GM18499 (cell line): ENCODE measurements around the gene BLTP3A.
"Not testable (repeated sequence)": the region's sequence is repeated elsewhere in the genome, so short reads cannot be mapped to it uniquely, and the experiment has no call there.

Experiments
- ATAC-seq: cut with Tn5 transposase; IDR thresholded peaks from one replicate; pipeline ENCODE4 v1.9.1; 2021; ENCODE audit warnings: moderate number of reproducible peaks; ENCODE audit not compliant: insufficient read depth, unreplicated experiment

The BLTP3A gene, protein sequence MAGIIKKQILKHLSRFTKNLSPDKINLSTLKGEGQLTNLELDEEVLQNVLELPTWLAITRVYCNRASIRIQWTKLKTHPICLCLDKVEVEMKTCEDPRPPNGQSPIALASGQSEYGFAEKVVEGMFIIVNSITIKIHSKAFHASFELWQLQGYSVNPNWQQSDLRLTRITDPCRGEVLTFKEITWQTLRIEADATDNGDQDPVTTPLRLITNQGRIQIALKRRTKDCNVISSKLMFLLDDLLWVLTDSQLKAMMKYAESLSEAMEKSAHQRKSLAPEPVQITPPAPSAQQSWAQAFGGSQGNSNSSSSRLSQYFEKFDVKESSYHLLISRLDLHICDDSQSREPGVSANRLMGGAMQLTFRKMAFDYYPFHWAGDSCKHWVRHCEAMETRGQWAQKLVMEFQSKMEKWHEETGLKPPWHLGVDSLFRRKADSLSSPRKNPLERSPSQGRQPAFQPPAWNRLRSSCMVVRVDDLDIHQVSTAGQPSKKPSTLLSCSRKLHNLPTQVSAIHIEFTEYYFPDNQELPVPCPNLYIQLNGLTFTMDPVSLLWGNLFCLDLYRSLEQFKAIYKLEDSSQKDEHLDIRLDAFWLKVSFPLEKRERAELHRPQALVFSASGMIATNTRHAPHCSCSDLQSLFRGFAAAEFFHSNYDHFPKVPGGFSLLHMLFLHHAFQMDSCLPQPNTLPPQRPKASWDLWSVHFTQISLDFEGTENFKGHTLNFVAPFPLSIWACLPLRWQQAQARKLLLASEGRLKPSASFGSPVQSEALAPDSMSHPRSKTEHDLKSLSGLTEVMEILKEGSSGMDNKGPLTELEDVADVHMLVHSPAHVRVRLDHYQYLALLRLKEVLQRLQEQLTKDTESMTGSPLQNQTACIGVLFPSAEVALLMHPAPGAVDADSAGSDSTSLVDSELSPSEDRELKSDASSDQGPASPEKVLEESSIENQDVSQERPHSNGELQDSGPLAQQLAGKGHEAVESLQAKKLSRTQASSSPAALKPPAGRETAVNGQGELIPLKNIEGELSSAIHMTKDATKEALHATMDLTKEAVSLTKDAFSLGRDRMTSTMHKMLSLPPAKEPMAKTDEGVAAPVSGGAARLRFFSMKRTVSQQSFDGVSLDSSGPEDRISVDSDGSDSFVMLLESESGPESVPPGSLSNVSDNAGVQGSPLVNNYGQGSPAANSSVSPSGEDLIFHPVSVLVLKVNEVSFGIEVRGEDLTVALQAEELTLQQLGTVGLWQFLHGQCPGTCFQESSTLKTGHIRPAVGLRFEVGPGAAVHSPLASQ (N-terminal part only)

DNA sequence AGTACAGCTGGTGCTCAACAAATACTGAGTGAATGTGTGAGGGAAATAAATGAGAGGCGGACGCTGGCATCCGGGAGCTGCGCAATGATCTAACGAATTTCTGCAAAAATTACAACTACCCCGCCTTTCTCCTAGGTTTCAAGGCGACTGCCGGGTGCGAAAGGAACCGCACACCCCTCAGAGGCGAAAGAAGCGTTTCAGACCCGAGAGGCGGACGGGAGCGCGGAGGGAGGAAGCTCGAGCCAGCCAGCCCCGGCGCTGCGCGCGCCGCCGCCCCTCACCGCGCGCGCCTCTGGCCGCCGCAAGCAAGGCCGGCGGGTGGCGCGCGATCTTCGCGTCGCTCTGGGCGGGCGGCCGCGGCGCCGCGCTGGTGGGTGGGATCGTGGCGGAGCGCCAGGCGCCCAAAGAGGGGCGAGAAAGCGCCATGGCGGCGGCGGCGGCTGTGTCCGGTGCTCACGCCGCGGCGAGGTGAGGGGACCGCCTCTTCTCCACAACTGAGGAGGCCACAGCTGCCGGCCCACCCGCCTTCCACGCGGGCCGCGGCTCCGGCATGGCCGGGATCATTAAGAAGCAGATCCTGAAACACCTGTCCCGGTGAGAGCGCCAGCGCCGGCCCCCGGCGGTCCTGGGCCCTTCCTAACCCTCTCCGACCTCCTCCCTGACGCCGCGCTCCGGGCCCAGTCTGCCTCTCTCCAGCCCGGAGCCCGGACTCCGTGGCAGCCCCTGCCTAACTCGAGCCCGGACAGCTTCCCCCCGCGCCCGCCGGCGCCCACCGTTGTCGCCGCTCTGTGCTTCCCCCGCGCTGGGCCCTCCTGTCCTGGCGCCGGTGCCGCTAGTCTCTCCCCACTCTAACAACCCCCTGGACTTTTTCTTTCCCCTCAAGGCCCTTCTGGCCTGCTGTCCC, at the start of gene BLTP3A:
BLTP3A (plus strand) TSS at position 383 of the 904 bp plus-strand sequence; CDS start at position 551, 168 bp downstream.
- ATAC-seq, result no peak

DNA sequence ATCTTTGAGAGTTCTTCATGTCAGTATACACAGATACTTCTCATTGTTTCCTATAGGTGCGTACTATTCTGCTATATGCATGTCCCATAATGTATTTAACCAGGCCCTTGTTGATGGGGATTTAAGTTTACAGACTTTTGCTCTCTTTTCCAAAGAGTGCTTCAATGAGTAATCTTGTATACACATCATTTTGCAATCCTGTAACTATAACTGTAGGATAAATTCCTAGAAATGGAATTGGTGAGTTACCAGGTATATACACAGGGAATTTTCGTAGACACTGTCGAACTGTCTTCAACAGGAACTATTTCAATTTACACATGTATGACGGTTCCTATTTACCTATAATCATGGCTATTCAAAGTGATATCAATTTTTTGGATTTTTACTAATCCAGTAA, 49.8 kb upstream of the BLTP3A start:
- no peak for ATAC-seq

DNA sequence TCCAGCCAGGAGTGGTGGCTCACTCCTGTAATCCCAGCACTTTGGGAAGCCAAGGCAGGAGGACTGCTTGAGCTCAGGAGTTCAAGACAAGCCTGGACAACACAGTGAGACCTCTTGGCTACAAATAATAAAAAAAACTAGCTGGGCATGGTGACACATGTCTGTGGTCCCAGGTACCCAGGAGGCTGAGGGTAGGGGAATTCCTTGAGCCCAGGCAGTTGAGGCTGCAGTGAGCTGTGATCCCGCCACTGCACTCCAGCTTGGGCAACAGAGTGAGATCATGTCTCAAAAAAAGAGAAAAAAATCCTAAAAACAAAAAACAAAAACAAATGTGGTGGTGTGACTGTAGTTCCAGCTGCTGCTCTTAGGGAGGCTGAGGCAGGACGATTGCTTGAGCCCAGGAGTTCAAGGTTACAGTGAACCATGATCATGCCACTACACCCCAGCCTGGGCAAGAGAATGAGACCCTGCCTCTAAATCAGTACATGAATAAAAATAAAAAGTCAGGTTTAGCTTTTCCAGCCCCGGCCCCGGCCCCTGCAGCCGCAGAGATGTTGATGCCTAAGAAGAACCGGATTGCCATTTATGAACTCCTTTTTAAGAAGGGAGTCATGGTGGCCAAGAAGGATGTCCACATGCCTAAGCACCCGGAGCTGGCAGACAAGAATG, 48.1 kb upstream of the BLTP3A start:
- no peak for ATAC-seq

DNA sequence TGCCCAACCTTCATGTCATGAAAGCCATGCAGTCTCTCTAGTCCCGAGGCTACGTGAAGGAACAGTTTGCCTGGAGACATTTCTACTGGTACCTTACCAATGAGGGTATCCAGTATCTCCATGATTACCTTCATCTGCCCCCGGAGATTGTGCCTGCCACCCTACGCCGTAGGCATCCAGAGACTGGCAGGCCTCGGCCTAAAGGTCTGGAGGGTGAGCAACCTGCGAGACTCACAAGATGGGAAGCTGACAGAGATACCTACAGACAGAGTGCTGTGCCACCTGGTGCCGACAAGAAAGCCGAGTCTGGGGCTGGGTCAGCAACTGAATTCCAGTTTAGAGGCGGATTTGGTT, 47.6 kb upstream of the BLTP3A start:
- ATAC-seq, result not testable (repeated sequence)

DNA sequence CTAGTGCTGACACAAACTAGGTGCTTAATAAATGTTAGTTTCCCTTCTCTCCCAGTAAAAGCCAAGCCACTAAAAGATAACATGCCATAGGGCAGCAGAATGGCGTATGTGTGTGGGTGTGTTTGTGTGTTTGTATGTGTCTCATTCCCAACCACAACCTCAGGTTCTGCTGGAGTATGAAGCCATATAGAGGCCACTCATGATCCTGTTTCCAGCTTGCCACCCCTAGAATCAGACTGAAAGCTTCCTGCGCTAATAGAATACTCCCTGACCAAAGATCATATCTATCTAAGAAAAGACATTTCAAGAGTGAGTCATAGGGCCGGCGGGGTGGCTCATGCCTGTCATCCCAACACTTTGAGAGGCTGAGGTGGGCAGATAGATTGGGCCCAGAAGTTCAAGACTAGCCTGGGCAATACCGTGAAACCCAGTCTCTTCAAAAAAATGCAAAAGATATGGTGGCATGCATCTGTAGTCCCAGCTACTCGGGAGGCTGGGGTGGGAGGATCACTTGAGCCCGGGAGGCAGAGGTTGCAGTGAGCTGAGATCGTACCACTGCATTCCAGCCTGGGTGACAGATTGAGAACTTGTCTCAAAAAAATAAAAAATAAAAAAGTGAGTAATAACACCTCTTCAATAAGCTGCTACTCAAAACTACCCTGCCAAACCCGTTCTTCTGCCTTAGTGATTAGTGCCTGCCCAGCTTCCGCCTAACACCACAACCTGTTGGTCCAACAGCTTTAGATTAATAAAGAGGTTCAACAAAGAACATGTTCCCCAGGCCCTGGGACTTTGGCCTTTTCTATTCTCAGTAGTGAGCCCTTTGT, 46.4 kb upstream of the BLTP3A start:
- no peak for ATAC-seq

DNA sequence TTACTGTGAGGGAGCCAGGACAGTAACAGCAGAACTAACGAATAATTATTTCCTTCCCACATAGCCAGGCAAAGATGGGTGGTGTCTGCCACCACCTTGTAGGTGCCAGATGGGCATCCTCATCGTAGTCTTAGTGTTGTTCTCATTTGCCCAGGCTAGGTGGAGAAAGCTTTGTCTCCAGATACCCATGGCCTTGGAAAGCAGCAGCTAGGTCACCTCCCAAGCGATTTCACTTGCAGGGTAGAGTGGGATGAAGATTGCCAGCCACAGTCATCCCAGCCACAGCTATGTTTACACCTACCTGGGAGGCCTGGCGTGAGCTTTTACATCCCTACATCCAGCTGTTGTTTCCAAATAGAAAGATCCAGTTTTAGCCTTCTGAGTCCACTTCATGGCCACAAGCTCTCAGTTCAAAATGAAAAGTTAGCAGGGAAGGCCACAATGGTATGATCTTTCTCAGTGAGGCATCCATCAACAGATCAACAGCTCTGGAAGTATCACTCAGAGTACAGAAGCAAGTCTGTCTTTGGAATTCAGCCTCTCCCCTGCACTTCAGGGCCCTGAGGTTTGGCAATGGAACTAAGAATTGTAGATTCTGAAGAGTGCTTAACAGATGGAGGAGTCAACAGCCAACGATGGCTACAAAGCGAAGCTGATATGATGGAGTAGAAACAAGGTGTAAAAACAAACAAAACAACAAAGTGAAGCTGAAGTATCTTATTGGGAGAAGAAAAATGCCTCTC, 45.6 kb upstream of the BLTP3A start:
- no peak for ATAC-seq

DNA sequence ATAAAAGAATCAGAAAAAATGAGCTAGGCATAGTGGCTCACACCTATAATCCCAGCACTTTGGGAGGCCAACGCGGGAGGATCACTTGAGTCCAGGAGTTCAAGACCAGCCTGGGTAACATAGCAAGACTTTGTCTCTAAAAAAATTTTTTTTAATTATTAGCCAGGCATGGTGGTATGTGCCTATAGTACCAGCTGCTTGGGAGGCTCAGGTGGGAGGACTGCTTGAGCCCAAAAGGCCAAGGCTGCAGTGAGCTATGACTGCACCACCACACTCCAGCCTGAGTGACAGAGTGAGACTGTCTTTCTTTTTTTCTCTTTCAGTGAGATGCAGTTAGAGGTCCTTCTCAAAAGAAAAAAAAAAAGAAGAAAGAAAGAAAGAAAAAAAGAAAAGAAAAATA, 43.1 kb upstream of the BLTP3A start:
- no peak for ATAC-seq

DNA sequence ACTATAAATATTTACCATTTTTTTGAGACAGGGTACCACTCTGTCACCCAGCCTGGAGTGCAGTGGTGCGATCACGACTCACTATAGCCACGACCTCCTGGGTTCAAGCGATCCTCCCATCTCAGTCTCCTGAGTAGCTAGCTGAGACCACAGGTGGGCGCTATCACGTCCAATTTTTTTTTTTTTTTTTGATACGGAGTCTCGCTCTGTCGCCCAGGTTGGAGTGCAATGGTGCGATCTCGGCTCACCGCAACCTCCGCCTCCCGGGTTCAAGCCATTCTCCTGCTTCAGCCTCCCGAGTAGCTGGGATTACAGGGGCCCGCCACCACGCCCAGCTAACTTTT, 35.4 kb upstream of the BLTP3A start:
- ATAC-seq, result not testable (repeated sequence)

DNA sequence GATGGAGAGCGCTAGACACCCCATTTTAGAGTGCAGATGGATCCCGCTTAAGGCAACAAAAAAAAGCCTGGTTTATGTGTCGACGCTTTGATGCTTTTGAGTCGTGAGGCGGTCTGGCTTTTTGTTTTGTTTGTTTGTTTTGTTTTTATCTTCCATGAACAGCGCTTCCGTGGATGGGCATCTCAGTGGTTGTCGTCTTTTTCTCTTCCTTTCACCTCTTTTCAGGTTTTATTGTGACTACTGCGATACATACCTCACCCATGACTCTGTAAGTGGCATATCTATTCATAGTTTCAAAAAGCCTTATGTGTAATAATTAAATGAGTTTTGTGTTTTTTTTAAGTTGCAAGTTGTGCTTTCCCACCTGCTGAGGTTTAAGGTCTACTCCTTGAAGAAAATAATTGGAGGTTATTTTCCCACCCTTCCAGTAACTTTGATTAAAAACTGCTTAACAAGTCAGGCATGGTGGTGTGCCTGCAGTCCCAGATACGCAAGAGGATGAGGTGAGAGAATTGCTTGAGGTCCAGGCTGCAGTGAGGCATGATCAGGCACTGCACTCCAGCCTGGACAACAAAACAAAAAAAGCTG, 34.1 kb upstream of the BLTP3A start:
- no peak for ATAC-seq

DNA sequence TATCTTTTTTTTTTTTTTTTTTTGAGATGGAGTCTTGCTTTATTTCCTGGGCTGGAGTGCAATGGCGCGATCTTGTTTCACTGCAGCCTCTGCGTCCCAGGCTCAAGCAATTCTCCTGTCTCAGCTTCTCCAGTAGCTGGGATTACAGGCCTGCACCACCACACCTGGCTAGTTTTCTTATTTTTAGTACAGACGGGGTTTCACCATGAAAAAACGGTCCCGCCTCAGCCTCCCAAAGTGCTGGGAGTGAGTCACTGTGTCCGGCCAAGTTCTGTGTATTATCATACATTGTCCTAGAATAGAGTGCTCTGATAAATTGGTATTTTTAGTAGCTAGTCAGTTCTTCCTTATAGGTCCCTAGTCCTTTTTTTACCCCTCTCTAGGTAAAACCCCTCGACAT, 31.8 kb upstream of the BLTP3A start:
- ATAC-seq, result no peak

DNA sequence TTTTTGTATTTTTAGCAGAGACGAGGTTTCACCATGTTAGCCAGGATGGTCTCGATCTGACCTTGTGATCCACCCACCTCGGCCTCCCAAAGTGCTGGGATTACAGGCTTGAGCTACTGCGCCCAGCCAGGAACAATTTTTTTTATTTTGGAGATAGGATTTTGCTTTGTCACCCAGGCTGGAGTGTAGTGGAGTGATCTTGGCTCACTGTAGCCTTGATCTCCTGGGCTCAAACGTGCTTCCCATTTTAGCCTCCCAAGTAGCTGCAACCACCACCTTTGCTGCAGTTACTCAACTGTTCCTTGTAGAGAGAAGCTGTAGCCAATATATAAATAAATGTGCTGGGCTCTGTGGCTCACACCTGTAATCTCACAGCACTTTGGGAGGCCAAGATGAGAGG, 30.2 kb upstream of the BLTP3A start:
- not testable (repeated sequence) for ATAC-seq

DNA sequence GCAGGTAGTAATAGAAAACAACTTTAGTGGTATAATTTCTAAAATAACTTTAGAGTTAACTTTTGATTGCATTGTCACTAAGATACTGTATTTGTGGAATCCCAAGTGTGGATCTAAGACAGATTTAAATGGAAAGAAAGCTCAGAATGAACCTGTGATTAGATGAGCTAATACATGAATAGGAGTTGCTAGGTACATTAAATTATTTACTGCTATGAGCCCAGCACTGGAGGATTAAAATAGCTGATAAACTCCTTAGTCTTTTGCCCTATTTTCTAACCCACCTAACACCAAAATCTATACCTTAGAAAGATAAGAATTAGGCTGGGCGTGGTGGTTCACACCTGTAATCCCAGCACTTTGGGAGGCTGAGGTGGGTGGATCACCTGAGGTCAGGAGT, 23.7 kb upstream of the BLTP3A start:
- no peak for ATAC-seq

DNA sequence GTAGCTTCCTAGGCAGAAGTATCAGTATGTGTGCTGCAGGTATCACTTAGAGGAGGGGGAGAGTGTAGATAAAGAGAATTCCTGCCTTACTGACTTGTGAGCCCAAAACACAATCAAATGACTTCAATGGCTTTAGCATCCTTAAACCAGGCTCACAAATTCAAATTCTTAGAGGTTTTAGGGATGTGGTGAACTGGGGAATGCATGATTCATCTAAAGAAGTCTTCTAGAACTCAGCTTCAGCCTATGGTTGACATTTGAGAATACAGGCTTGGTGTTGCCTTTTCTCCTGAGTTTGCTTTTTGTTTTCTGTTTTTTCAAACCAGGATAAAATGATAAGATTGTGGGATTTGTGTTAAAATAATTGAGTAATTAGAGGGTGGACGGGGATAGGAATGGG, 20.2 kb upstream of the BLTP3A start:
- no peak for ATAC-seq

DNA sequence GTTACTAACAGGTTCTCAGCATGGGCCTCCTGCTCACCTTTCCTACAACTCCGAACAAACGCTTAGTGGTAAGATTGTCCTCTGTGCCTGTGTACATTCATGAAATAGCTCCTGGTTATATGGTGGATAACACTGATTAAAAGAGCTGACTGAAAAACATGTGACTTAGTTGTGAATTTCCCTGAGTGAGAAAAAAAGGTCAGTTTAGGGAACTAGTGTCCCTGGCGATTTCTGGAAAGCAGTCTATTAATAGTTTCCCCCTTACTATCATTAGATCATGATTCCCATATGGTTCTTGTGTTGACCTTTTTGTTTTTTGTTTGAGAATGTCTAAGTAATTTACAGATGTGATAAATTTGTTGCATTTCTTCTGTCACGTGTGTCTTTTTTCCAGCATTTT, 18.9 kb upstream of the BLTP3A start:
- no peak for ATAC-seq

DNA sequence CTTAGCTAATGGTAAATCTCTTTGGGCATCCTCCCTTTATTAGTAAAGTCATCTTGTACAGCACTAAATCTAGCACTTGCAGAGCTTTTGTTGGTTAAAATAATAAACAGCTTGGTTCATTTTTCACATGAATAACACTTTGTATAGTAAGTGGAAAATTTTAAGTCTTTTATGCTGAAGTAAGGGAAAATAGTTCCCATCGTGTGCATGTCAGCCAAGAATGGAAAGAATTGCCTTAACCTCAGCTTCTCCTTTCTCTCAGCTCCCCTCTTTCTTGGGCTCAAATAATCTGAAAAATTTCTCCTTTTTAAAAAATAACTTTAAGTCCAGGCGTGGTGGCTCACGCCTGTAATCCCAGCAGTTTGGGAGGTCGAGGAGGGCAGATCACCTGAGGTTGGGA, 18.0 kb upstream of the BLTP3A start:
- ATAC-seq, result no peak

DNA sequence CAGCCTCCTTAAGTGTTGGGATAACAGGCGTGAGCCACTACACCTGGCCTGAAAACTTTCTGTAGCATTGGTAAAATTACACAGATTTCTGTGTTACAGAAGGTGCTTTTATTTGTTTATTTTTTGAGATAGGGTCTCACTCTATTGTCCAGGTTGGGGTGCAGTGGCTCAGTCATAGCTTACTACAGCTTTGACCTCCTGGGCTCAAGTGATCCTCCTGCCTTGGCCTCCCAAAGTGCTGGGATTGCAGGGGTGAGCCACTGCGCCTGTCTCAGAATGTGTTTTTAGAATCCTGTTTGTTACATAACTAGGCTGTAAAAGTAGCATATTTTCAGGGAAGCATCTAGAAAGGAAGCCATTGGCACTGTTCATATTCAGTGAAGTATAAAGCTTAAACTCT, 16.9 kb upstream of the BLTP3A start:
- ATAC-seq, result no peak

DNA sequence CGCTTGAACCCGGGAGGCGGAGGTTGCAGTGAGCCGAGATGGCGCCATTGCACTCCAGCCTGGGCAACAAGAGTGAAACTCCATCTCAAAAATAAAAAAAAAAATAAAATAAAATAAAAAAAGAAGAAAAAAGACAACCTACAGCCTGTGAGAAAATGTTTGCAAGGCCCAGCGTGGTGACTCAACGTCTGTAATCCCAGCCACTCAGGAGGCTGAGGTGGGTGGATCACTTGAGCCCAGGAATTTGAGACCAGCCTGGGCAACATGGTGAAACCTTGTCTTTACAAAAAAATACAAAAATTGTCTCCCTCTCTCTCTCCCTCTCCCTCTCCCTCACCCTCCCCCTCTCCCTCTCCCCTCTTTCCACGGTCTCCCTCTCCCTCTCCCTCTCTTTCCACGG, 6.5 kb upstream of the BLTP3A start:
- ATAC-seq, result not testable (repeated sequence)
